IMR-90 (cell line): Measurements from ENCODE around the gene BSCL2. TPM values are rescaled to one million over a fixed set of nuclear protein-coding genes. Genes with fewer than 3 reads are reported as not detected.
"Not testable (repeated sequence)": the region's sequence is repeated elsewhere in the genome, so short reads cannot be mapped to it uniquely, and the experiment has no call there.

ENCODE experiments used
- ATAC-seq: fragments of 200-7000 bp; cut with Tn5 transposase; 2 replicates; pipeline ENCODE4 v1.9.1; 2020; ENCODE audit warnings: low read depth, mild to moderate bottlenecking, moderate library complexity
- BruUV-seq: library from RNA; stranded (reverse); fragments of 400-500 nt; replicated peaks from 2 replicates; lab custom pipeline; 2021; lab: Mats Ljungman, UMichigan
- CTCF ChIA-PET: fragments of 300-600 bp; formaldehyde crosslinking; extraction: SDS; loops from one replicate; lab custom pipeline; 2021; ENCODE audit warnings: antibody characterized with exemption; lab: Yijun Ruan, JAX
- POLR2A ChIA-PET: fragments of 300-600 bp; sonication (Branson Sonifier 250); formaldehyde crosslinking; loops from one replicate; lab custom pipeline; 2022; ENCODE audit warnings: antibody characterized with exemption; ENCODE audit not compliant: unreplicated experiment; lab: Charles Lee
- DNase-seq: peaks from one replicate; pipeline ENCODE4 v3.0.0; 2013
- H2AFZ ChIP-seq: replicated peaks from 2 replicates; pipeline ENCODE3; 2013; ENCODE audit warnings: low read length, mild to moderate bottlenecking; ENCODE audit not compliant: poor library complexity
- H2AK5ac ChIP-seq: 2 replicates; pipeline ENCODE4 v1.6.1; 2013; ENCODE audit warnings: low read depth, low read length, inconsistent platforms
- H2AK9ac ChIP-seq: replicated peaks from 2 replicates; pipeline ENCODE3; 2013; ENCODE audit warnings: mild to moderate bottlenecking, low read depth, low read length, moderate library complexity; ENCODE audit not compliant: poor library complexity
- H2BK120ac ChIP-seq: 2 replicates; pipeline ENCODE4 v1.6.1; 2013; ENCODE audit warnings: low read depth, low read length, inconsistent platforms
- H2BK15ac ChIP-seq: 3 replicates; pipeline ENCODE4 v1.6.1; 2013; ENCODE audit warnings: low read depth, low read length, inconsistent platforms
- H2BK20ac ChIP-seq: 2 replicates; pipeline ENCODE4 v1.6.1; 2013; ENCODE audit warnings: low read depth, mild to moderate bottlenecking, inconsistent platforms, low read length, moderate library complexity
- H2BK5ac ChIP-seq: 2 replicates; pipeline ENCODE4 v1.6.1; 2013; ENCODE audit warnings: mild to moderate bottlenecking, low read depth, low read length, inconsistent platforms; ENCODE audit not compliant: poor library complexity, severe bottlenecking
- H3K14ac ChIP-seq: replicated peaks from 2 replicates; pipeline ENCODE4 v1.6.1; 2013; ENCODE audit warnings: low read depth, low read length, inconsistent platforms
- H3K18ac ChIP-seq: 2 replicates; pipeline ENCODE4 v1.6.1; 2013; ENCODE audit warnings: low read depth, low read length, control low read depth
- H3K23ac ChIP-seq: 2 replicates; pipeline ENCODE4 v1.6.1; 2013; ENCODE audit warnings: low read depth, low read length, inconsistent platforms
- H3K27ac ChIP-seq: 2 replicates; pipeline ENCODE4 v1.5.1; 2013; ENCODE audit warnings: mild to moderate bottlenecking, control low read depth, low read length; ENCODE audit not compliant: insufficient read depth
- H3K27me3 ChIP-seq: 2 replicates; pipeline ENCODE4 v1.6.1; 2013; ENCODE audit warnings: low read length; ENCODE audit not compliant: control insufficient read depth, insufficient read depth
- H3K36me3 ChIP-seq: 2 replicates; pipeline ENCODE4 v1.6.1; 2013; ENCODE audit warnings: low read length, mixed read lengths; ENCODE audit not compliant: control insufficient read depth, insufficient read depth
- H3K4ac ChIP-seq: 2 replicates; pipeline ENCODE4 v1.6.1; 2013; ENCODE audit warnings: low read depth, low read length, inconsistent platforms
- H3K4me1 ChIP-seq: 2 replicates; pipeline ENCODE4 v1.6.1; 2013; ENCODE audit warnings: low read length, mixed read lengths; ENCODE audit not compliant: control insufficient read depth, insufficient read depth
- H3K4me2 ChIP-seq: 2 replicates; pipeline ENCODE4 v1.6.1; 2013; ENCODE audit warnings: low read depth, mild to moderate bottlenecking, control low read depth, low read length, moderate library complexity
- H3K4me3 ChIP-seq: 2 replicates; pipeline ENCODE4 v1.5.1; 2013; ENCODE audit warnings: low read depth, mild to moderate bottlenecking, control low read depth, low read length, moderate library complexity; ENCODE audit not compliant: insufficient read depth
- H3K56ac ChIP-seq: 2 replicates; pipeline ENCODE4 v1.6.1; 2013; ENCODE audit warnings: low read length, inconsistent platforms; ENCODE audit not compliant: insufficient read depth; ENCODE audit errors: extremely low read depth
- H3K79me1 ChIP-seq, 2 experiments: 2 replicates each; pipeline ENCODE4 v1.6.1; 2013; ENCODE audit warnings: low read length in 2 of 2, inconsistent platforms in 1 of 2, low read depth in 1 of 2
- H3K9ac ChIP-seq: 2 replicates; pipeline ENCODE4 v1.6.1; 2013; ENCODE audit warnings: low read depth, low read length, control low read depth
- H3K9me1 ChIP-seq: 2 replicates; pipeline ENCODE4 v1.6.1; 2013; ENCODE audit warnings: low read length, inconsistent platforms; ENCODE audit not compliant: insufficient read depth
- H3K9me3 ChIP-seq: 2 replicates; pipeline ENCODE4 v1.6.1; 2013; ENCODE audit warnings: low read length; ENCODE audit not compliant: control insufficient read depth, insufficient read depth
- H4K20me1 ChIP-seq: 2 replicates; pipeline ENCODE4 v1.6.1; 2013; ENCODE audit warnings: low read length, inconsistent platforms; ENCODE audit not compliant: insufficient read depth
- H4K5ac ChIP-seq: 2 replicates; pipeline ENCODE4 v1.6.1; 2013; ENCODE audit warnings: mild to moderate bottlenecking, low read depth, low read length, control low read depth
- H4K8ac ChIP-seq, 2 experiments: 2 replicates each; pipeline ENCODE4 v1.6.1; 2013; ENCODE audit warnings: low read depth in 2 of 2, low read length in 2 of 2, control low read depth in 1 of 2, inconsistent platforms in 1 of 2
- H4K91ac ChIP-seq: 2 replicates; pipeline ENCODE4 v1.6.1; 2013; ENCODE audit warnings: low read depth, low read length, inconsistent platforms; ENCODE audit not compliant: insufficient read depth
- CHD1 ChIP-seq: IDR thresholded peaks from 2 replicates; pipeline ENCODE4 v1.6.1; 2012; ENCODE audit warnings: low read depth, low read length, improper control_type of control experiment
- MAFK ChIP-seq: IDR thresholded peaks from 2 replicates; pipeline ENCODE4 v1.6.1; 2012; ENCODE audit warnings: low read depth, low read length, improper control_type of control experiment
- MAZ ChIP-seq: IDR thresholded peaks from 2 replicates; pipeline ENCODE4 v1.6.1; 2012; ENCODE audit warnings: low read depth, mild to moderate bottlenecking, low read length, improper control_type of control experiment, moderate library complexity, borderline replicate concordance
- WGBS, 2 experiments: methylation state at CpG; one replicate each; pipeline versions ENCODE4 v1.1.5 to v1.1.7; 2013; ENCODE audit warnings: missing lambda C conversion rate in 2 of 2; ENCODE audit not compliant: insufficient read length in 1 of 2; ENCODE audit errors: extremely low coverage in 2 of 2; 5-methylcytosine and 5-hydroxymethylcytosine counted together
- dilution Hi-C: fragments of 300-500 bp; cut with HindIII; formaldehyde crosslinking; loops from one replicate; pipeline ENCODE4 v1.14.3; 2018; ENCODE audit warnings: low sequenced_read_pairs; ENCODE audit not compliant: unreplicated experiment
- in situ Hi-C: fragments of 300-500 bp; cut with MboI; formaldehyde crosslinking; loops from 3 replicates; pipeline ENCODE4 v1.14.3; 2019; ENCODE audit warnings: low sequenced_read_pairs, inconsistent platforms, mixed read lengths
- intact Hi-C: fragments of 100-400 bp; cut with micrococcal nuclease; formaldehyde crosslinking; loops from 2 replicates; pipeline ENCODE4 v1.10.0; 2022
- polyA plus RNA-seq, 3 experiments: library from polyadenylated mRNA; depleted of rRNA; stranded (reverse); fragments of >200 nt; gene quantifications; 2 replicates each; pipeline ENCODE4 v1.2.3, GENCODE V29; 2012; ENCODE audit warnings: low replicate concordance in 1 of 3
- total RNA-seq: library from RNA; depleted of rRNA; stranded (reverse); fragments of >200 nt; gene quantifications from 2 replicates; pipeline ENCODE4 v1.2.3, GENCODE V29; 2012

The BSCL2 gene
- total and polyA plus RNA-seq, 2 of the 4 experiments (the other 2 are of a cell fraction), result 26.2 to 47.1 TPM

DNA sequence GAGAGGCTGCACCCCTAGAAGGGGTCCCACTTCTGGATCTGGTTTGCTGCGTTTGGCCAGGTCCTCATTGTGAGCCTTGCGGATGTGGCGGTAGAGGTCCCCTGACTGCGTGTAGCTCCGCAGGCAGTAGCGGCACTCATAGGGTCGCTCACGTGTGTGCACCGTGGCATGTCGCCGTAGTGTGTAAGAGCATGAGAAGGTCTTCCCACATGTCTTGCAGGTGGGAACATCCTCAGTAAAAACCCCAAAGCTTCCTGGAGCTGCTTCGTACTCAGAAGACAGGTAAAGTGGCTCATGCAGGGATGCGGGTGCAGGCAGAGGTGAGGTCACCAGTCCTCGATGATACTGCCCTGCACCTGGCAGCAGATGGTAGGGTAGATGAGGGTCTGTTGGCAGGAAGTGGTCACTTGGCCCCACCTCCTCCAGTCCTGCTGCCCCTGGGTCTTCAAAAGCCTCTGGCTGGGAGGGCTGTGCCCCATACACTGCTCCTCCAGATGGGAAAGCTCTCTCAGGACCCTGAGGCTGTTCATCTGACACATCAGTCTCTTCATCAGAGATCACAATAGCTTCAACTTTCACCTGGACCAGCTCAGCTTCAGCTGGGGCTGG lies 45.1 kb upstream of the BSCL2 start:
- Histone ChIP-seq H2AFZ (no peak overlapping the region), H3K14ac (no peak overlapping the region), H3K56ac (no peak overlapping the region), H3K9me1 (peaks cover 3% of the 10 kb centered on the region; the same call in 1 of the 2 replicates), H3K18ac (no peak overlapping the region), H3K4me3 (no peak overlapping the region), H4K8ac (no peak overlapping the region), H4K20me1 (no peaks in the 10 kb centered on the region), H2AK5ac (no peak overlapping the region), H3K4me2 (no peak overlapping the region), H3K4me1 (no peaks in the 10 kb centered on the region), H3K23ac (no peak overlapping the region), H2BK5ac (no peak overlapping the region), H3K27ac (no peak overlapping the region), H2BK20ac (no peak overlapping the region), H2BK15ac (no peak overlapping the region), H3K9me3 (no peaks in the 10 kb centered on the region), H3K79me1 (peaks cover 20 to 41% of the 10 kb centered on the region in 2 experiments), H2AK9ac (no peak overlapping the region), H4K5ac (no peak overlapping the region), H3K4ac (no peak overlapping the region), H2BK120ac (no peak overlapping the region), H3K36me3 (peaks cover 13% of the 10 kb centered on the region), H3K27me3 (no peaks in the 10 kb centered on the region), H3K9ac (no peak overlapping the region), H4K91ac (no peak overlapping the region)
- BruUV-seq, result no TSS peak
- in situ Hi-C loops (no loop called here), intact Hi-C loops (no loop called here), dilution Hi-C loops (no loop called here)
- no peak for DNase-seq
- 94% methylated on average over 3 of the region's 14 CpGs; no CpG with 5 or more reads in 1 of the 2 experiments for WGBS, 2 experiments
- no peak for TF ChIP-seq MAZ
- no peak for TF ChIP-seq MAFK
- no peak for TF ChIP-seq CHD1
- no peak for ATAC-seq
- CTCF ChIA-PET, result no interaction called here
- POLR2A ChIA-PET, result no interaction called here

DNA sequence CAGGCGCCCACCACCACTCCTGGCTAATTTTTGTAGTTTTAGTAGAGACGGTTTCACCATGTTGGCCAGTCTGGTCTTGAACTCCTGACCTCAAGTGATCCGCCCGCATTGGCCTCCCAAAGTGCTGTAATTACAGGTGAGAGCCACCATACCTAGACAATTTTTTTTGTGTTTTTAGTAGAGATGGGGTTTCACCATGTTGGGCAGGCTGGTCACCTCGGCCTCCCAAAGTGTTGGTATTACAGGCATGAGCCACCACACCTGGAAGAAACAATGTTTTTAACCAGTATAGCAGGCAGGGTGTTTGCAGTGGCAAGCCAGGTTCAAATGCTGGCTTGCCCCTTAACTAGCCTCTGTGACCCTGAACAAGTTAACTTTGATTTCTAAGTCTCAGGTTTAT lies 42.7 kb upstream of the BSCL2 start:
- H2BK5ac ChIP-seq, H3K4me3 ChIP-seq, H3K9me3 ChIP-seq, H4K91ac ChIP-seq, H4K5ac ChIP-seq, H3K18ac ChIP-seq, in situ Hi-C loops, H3K9me1 ChIP-seq, DNase-seq, CTCF ChIA-PET, H2BK20ac ChIP-seq, H3K56ac ChIP-seq, dilution Hi-C loops, H3K4ac ChIP-seq, H3K27me3 ChIP-seq, H2AFZ ChIP-seq, H4K20me1 ChIP-seq, H3K4me1 ChIP-seq, H3K14ac ChIP-seq, H3K9ac ChIP-seq, ATAC-seq, BruUV-seq, H2AK9ac ChIP-seq, H3K4me2 ChIP-seq, H2AK5ac ChIP-seq, H3K23ac ChIP-seq, intact Hi-C loops, POLR2A ChIA-PET, H4K8ac ChIP-seq, H2BK120ac ChIP-seq, H2BK15ac ChIP-seq, H3K27ac ChIP-seq: not testable (repeated sequence)
- Histone ChIP-seq H3K79me1 (peaks cover 20 to 41% of the 10 kb centered on the region in 2 experiments), H3K36me3 (peaks cover 13% of the 10 kb centered on the region)
- WGBS, 2 experiments, result 98% methylated on average over 4 of the region's 5 CpGs; no CpG with 5 or more reads in 1 of the 2 experiments
